CD4-positive, alpha-beta T cell treated with Interleukin-17A for 1 hour (primary cell): ENCODE data around the gene ATOH7.
"Not testable (repeated sequence)": the region's sequence is repeated elsewhere in the genome, so short reads cannot be mapped to it uniquely, and the experiment has no call there.

Experiments used
- DNase-seq: peaks from one replicate; pipeline ENCODE4 v3.0.0-alpha.2; 2020

ATOH7 gene

DNA sequence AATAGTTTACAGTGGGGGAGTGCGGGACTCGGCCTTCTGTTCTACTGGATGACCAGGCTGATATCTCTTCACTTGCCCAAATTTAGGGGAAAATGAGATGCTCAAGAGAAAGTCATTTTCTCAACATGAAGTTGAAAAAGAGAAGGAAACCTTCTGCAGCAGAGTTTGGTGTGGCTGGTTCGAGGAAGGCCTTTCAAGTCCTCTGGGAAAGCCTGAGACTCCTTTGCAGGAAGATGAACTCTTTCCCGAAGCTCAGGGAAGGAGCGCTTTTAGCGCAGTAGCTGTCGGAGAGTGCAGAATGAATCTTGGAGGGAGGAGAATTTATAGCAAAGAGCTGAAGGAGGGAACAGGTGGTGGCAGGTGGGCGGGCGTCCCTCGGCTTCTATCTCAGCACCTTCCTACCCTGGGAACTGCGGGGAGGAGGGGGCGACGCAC is at the start of gene ATOH7:
Gene ATOH7 (minus strand): TSS at position 297 of the 435 bp plus-strand sequence. CDS start 436 bp downstream, outside the sequence.
- no peak for DNase-seq

DNA sequence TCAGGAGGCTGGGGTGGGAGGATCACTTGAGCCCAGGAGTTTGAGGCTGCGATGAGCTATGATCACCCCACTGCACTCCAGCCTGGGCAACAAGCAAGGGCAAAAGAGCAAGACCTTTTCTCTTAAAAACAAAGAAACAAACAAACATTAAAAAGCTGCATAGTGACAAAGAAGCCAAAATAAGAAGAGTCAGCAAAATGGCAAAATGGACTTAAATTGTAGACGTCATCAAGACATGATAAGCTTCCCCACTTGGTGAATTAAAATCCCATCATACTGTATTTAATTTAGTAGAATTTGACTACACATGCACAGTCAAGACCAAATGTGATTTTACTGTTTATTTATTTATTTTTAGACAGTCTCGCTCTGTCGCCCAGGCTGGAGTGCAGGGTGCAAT is 48.8 kb upstream of the ATOH7 start:
- DNase-seq = no peak

DNA sequence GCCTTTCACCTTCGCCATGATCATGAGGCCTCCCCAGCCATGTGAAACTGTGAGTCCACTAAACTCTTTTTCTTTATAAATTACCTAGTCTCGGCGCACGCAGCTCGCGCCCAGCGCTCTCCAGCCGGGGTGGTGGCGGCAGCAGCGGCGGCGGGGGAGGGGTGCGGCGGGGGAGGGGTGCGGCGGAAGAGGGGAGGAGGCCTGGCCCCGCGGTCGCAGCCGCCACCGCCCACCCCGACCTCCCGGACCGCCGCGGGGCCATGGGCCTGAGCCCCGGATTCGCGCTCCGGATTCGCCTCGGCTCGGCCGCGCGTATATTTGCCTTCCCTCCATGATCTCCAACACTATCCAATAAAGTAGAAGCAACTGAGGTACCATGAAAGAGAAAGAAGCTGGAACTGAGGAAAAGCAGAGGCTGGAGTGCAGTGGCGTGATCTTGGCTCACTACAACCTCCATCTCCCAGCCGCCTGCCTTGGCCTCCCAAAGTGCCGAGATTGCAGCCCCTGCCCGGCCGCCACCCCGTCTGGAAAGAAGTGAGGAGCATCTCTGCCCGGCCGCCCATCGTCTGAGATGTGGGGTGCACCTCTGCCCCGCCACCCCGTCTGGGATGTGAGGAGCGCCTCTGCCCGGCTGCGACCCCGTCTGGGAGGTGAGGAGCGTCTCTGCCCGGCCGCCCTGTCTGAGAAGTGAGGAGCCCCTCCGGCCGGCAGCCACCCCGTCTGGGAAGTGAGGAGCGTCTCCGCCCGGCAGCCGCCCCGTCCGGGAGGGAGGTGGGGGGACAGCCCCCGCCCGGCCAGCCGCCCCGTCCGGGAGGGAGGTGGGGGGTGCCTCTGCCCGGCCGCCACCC is 47.2 kb upstream of the ATOH7 start:
- not testable (repeated sequence) for DNase-seq

DNA sequence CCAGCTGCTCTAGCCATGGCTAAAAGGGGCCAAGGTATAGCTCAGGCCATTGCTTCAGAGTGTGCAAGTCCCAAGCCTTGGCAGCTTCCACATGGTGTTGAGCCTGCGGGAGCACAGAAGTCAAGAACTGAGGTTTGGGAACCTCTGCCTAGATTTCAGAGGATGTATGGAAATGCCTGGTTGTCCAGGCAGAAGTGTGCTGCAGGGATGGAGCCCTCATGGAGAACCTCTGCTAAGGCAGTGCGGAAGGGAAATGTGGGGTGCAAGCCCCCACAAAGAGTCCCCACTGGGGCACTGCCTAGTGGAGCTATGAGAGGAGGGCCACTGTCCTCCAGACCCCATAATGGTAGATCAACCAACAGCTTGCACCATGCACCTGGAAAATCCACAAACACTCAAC is 45.9 kb upstream of the ATOH7 start:
- not testable (repeated sequence) for DNase-seq

DNA sequence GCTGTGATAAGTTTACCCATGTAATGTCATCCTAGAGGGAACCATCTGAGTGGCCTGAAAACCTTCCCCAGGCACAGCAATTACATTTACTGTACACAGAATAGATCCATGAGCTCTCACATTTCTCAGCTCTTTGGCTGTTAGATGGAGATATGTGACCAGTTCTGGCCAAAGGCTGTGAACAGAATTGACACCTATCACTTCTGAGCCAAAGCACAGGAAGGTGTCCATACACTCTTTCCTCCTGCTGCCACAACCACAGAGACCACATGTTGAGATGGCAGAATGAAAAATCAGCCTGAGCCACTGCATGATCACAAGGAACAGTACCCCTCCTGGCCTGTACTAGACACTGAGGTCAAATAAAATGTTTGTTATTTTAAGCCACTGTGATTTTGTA is 44.3 kb upstream of the ATOH7 start:
- no peak for DNase-seq

DNA sequence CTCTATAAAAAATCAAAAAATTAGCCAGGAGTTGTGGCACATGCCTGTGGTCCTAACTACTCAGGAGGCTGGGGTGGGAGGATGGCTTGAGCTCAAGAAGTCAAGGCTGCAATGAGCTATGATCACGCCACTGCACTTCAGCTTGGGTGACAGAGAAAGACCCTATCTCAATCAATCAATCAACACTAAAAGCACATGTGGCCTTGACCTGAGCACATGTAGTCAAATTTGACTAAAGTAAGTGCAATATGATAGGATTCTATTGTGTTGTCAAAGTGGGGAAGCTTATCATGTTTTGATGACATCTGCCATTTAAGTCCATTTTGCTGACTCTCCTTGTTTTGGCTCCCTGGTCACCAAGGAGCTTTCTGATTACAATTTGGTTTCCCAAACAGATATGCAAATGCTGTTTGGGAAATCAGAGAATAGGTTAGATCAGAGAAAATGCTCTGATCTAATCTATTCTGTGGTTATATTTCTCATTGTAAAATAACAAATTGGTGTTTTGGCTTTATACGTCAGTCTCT is 43.8 kb upstream of the ATOH7 start:
- no peak for DNase-seq

DNA sequence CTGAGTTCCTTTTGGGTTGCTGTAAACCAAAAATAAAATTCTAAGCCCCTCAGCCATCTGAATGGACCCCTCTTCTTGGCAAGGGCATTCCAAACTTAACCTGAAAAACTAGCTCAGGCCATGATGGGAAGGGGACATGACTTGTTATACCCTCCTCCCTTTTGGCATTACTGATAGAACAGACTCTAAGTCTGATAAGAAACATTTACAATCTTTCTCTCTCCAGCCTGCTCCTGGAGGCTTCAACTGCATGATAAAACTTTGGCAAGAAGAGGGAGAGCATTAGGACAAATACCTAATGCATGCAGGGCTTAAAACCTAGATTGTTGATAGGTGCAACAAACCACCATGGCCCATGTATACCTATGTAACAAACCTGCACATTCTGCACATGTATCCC is 40.9 kb upstream of the ATOH7 start:
- no peak for DNase-seq

DNA sequence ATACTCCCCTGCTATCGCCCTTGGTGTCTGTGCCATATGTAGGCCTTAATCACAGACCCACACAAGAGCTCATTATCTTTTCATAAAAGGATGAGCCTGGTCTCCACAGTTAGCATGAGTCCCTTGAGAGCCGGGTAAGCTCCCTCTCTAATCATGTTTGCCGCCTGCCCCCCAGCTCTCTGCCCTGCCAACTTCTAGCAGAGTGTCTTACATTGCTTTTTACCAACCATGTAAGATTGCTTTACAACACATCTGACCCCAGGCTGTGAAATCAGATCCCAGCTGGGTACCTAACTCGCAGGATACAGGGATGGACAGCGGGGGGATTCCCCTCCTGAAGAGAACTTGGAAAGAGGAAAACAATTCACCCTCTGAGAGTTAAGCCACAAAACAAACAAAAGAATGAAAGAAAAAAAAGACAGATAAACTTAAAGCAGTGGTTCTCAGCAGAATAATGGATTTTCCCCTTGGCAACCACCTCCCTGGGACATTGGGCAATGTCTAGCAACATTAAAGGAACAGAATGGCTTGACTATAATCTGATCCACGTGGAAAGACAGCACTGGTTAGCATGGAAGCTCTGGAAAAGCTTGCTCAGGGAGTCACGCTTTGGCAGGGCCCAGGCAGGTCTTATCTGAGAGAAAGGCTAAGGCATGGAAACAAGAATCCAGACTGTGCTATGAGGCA is 39.4 kb upstream of the ATOH7 start:
- no peak for DNase-seq

DNA sequence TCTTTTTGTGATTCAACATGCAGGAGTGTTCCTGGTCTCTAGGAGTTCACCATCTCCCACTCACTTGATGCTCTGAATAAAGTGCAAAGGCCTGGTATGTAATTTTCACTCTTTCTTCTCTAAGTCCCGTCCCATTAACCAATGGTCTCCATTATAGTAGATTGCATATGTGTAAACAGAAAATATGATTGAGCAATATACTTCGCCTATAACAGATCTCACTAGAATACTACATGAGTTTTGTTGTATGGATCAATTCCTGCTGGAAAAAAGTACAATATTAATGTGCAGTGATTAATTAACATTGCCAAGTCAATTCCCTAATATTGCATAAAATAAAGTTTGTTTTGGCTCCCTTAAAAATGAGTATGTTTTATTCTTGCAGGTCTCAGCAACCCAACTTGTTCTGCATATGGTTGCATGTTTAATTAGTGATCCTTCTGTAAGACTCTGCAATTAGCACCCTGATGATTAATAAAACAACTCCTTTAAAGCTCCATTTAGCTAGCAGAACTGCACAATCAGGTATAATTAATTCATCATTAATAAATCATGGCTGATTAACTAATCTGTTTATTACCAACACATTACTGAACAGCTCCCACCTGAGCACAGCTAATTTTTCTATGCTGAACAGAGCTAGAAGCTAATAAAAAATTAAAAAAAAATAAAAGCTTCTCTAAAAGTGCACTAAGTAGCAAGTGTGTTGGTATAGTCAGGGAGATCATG is 37.8 kb upstream of the ATOH7 start:
- DNase-seq = no peak

DNA sequence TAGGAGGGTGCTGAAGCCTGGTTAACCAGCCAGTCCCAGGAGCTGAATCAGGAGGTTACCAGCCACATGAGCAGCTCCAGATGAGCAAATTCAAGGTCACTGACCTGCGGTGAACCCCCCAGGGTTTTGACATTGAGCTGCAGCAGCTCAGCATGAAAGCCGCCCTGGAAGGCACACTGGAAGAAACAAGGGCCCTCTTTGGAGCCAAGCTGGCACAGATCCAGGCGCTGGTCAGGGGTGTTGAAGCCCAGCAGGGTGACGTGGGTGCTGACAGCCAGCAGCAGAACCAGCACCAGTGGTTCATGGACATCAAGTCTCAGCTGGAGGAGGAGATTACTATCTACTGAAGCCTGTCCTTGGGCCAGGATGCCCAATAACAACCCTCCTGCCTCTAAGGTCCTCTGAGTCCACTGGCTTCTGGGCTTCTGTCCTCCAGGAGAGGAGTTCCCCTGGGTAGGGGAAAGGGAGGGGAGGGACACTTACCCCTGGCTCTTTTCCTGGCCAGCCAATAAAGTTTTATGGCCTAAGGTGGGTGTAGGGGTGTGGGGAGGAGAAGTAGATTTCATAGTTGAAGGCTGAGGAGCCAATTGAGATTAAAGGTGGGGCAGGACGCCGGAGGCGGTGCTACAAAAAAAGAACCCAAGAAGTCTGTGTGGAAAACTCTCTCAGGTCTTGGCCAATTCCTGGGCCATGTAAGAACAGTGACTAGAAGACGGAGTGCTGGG is 29.4 kb upstream of the ATOH7 start:
- DNase-seq = no peak

DNA sequence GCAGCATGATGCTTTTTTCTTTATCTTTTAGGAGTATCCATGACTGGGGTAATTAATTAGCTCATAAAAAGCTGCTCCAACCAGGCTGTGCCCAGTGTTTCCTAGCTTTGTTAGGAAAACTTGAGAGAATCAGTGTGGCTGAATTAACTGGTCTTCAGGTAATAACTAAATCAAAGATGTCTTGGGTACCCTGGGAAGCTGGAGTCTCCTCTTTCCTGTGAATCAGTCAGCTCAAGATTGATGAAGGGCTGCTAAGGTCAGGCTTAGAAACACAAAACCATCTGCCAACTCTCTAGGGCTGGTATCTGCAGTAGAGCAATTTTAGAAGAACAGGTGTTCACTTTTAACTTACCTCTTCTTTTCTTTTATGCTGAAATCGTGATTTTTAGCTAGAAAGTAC is 21.4 kb upstream of the ATOH7 start:
- no peak for DNase-seq

DNA sequence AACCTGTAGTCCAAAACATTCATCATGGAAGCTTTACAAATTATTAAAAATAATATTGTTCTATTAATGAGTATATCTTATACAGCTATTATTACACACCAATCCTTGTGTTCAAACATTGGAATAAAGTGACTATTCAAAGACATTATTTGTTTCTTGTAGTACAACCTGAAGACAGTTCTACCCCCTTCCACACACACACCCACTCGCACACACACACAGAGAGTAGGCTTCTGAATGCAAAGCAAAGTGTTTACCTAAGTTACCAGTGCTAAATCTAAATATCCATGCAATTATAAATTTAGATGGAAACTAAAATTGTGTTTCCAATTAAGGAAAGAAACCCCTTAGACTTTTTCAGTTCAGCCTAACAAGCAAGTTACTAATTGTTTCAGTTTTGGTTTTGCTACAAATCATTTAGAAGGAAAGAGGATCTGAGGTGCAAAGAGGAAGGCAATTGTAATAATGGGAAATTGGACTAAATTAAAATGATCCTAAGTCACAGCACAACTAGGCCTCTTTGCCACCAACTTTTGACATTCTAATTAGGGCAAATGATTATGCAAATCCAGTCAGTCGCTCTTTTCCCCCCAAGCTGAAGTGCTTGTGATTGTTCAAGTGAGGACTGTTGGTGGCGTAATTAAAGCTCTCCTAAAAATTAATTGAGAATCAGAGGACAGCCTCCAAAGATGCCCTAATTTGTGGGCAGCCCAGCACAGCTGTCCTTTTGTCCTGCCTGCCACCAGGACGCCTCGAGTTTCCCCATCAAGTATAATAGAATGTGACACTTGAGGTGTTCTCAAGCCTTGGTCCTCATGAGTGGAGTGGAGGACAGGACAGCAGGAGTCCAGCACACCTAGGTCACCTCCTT is 19.9 kb upstream of the ATOH7 start:
- no peak for DNase-seq

DNA sequence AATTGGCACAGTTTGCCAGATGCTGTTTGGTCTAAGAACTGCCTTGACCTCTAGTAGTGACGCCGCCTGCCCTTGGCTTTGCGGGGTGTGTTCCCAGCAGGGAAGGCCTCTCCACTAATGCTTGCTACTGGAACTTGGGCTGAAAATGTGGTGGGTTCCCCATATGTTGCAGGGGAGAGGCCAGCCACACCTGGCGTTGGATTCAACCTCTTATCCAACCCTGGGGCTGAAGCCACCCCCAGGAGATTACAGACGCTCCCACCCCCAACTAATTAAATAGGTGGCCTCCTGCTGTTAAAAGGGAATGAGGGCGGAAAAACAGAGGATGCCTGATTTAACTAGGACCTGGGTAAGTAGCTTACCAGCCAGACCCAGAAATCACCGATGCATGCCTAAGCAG is 19.2 kb upstream of the ATOH7 start:
- no peak for DNase-seq

DNA sequence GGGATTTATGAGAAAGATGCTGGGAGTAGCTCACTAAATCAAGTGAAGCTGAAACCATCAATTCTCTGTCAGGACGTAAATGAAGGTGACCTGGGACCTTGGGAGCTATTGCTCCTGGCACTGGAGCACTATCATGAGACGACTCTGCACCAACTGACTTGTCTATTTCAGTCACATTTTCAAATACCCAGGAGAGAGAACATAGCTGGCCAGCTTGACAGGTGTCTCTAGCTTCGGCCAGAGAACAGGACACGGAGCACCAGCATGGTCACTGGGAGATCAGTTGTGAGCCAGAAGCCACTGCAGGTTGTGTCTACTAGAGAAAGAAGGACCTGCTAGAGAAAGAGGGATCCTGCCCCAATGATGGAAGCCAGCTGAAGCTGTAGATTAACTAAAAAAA is 17.4 kb upstream of the ATOH7 start:
- no peak for DNase-seq

DNA sequence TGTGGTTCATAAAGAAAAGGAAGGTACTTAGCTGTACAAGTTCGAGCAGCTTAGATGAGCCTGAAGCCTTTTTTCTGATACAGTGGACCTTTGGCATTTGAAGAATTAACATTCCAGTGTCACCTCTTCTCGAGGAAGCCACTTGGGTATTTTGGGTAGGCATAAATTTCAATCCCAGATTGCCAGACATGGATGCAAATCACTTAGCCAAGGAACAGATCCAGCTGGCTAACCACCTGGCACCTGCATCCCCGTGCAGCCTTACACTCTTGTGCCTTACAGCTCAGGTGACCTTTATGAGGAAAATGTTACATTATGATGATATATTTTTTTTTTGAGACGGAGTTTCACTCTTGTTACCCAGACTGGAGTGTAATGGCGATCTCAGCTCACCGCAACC is 16.0 kb upstream of the ATOH7 start:
- DNase-seq = no peak

DNA sequence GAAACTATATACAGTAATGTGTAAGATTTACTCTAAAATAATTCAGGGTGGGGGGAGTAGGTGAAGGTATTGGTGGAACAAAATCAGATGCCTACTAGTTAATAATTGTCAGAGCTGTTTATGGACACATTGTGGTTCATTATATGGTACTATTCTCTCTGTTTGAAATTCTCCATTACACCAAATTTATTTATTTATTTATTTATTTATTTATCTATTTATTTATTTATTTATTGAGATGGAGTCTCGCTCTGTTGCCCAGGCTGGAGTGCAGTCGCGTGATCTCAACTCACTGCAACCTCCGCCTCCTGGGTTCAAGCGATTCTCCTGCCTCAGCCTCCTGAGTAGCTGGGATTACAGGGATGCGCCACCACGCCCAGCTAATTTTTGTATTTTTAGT is 14.5 kb upstream of the ATOH7 start:
- DNase-seq = not testable (repeated sequence)

DNA sequence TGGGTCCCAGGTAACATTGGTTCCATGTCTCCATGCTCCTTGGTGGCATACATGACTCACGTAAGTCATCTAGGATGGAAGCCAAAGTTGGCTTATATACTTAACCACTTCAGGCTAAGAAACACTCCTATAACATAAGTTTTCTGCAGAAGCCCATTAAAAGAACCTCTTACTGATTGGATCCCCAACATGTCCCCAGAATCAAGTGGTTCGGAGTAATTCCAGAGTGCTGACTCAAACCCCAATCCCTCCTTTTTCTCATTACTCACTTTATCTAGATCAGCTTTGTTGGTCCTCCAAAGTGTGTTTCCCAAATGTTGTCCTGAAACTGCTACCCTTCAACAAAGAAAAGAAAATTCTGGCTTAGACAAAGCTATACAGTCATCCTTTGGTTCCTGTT is 10.1 kb upstream of the ATOH7 start:
- DNase-seq = no peak

DNA sequence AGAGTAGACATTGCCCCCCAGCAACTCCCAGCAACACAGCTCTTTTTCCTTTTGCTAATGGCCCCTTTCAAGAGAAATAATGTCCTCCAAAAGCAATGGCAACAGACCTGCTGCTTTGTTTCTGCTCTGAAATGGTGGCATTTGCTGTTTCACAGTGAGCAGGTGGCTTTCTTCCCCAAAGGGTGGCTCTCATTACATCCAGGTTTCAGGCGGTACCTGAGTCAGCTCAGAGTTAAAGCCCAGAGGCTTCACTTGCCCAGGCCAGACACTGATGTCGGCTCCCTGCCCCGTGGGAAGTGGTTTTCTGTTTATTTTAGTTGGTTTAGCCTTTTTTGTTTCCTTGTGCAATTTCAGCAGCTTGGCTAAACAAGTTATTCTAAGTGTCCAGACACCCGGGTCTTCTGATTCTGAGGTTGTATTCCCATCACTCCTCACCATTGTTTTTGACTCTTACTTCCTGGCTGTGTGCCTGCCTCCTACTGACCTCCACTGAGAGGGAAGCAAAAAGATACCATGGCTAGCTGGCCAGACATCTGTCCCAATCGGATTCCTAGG is 7.8 kb upstream of the ATOH7 start:
- no peak for DNase-seq

DNA sequence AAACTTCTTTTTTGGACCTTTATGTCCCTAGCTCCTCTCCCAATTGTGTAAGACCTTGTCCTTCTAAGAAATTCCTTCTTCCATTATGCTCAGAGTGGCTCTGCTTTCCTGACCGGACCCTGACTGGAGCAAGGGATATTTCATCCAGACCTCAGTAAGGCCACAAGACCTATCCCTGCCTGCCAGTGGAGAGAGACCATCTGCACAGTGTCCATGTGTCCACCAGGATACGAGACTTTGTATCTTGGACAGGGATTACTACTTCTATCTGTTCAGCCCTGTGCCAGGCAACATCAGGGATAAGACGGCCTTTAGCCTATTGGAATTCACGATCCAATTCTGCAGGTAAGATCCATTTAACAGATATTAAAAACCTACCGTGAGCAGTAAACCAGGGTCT is 7.2 kb upstream of the ATOH7 start:
- DNase-seq = no peak

DNA sequence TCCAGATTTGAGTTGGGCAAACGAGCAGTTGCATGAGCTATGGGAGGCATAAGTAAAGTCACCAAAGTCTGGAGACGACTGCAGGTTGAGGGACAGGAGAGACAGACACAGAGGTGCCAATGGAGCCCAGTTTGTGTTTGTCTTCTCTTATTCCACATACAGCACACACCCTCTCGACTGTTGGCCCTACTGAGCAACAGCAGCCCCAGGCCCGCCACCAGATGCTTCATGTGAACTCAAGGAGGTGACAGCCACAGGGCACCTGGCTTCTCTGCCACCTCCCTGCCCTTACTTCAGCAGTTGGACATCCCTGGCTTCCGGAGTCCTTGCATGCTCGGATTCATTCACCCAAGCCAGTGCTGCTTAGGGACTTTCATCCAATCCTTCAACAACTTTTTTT is 6.5 kb upstream of the ATOH7 start:
- DNase-seq = no peak

DNA sequence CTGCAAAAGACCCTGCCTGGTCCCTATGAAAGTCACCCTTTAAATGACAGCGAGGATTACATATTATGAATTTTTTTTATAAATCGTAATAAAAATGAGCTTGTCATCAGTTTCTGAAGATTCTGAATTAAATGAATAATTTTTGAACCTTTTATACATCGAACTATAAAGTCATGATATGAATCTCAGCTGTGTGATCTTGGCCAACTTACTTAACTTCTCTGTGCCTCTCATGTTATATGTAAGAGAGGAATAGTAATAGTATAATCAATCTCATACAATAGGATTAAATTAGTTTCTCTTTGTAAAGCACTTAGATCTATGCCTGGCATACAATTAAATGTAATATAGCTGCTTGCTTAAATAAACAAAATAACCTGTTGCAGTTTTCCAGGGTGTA is 5.3 kb upstream of the ATOH7 start:
- no peak for DNase-seq
